GM23248 (cell line): ENCODE results near the gene PCED1B.

Source experiments
- EZH2 ChIP-seq: fragments of 200-600 bp; sonication (generic); IDR thresholded peaks from 2 replicates; pipeline ENCODE4 v1.6.1; 2018; ENCODE audit warnings: antibody characterized with exemption, mild to moderate bottlenecking; ENCODE audit not compliant: insufficient read depth, poor library complexity, severe bottlenecking
- EZH2phosphoT487 ChIP-seq: fragments of 200-600 bp; sonication (generic); IDR thresholded peaks from 2 replicates; pipeline ENCODE4 v1.6.1; 2018; ENCODE audit warnings: antibody characterized with exemption, moderate library complexity, mild to moderate bottlenecking, low read depth; ENCODE audit not compliant: insufficient read depth

DNA sequence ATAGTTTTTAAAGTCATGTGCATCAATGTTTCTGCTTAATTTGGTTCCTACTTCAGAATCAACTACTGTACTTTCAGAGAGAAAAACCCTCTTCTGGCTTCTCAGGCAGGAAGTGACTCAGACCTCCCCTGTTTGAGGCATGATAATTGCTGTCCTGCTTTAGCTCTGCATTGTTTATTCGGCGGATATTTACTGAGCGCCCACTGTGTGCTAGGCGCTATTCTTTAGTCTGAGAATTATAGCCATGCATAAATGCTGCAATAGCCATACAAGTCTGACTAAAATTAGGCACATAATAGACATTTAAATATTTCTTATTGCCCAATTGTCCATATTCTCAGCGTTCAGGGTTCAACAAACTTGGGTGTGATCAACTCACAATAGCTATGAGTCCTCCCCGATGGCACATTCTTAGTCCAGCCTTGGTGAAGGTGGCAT lies 6.4 kb downstream of the PCED1B start:
- TF ChIP-seq EZH2 (no peak), EZH2phosphoT487 (no peak)
